Body of pancreas (tissue), 4 donors: ENCODE results near the gene CMTM4. TPM values are rescaled to one million over a fixed set of nuclear protein-coding genes. Genes with fewer than 3 reads are reported as not detected.

Experiments used
- ATAC-seq: fragments of 150-250 bp; one replicate; pipeline ENCODE4 v1.9.1; 2016
- DNase-seq, 4 donors: peaks; one replicate each; pipeline ENCODE4 v3.0.0-alpha.2; 2019
- H3K27ac ChIP-seq, 4 donors: fragments of 200-600 bp; sonication (generic); 1 replicate in 3 of 4; 2 replicates in 1 of 4; pipeline versions ENCODE4 v1.5.1 to v1.6.1; 2016 to 2019; ENCODE audit warnings: mild to moderate bottlenecking in 1 of 4, mixed read lengths in 1 of 4, moderate library complexity in 1 of 4
- H3K27me3 ChIP-seq, 2 donors: fragments of 200-600 bp; sonication (generic); one replicate each; pipeline ENCODE4 v1.6.0; 2016; ENCODE audit warnings: mild to moderate bottlenecking in 1 of 2
- H3K36me3 ChIP-seq, 2 donors: fragments of 200-600 bp; sonication (generic); replicated peaks in 1 of 2; 2 replicates each; pipeline ENCODE4 v1.5.1; 2016; ENCODE audit warnings: low read depth in 2 of 2; ENCODE audit not compliant: insufficient read depth in 1 of 2
- H3K4me1 ChIP-seq: fragments of 200-600 bp; sonication (generic); one replicate; pipeline ENCODE4 v1.6.0; 2016
- H3K4me3 ChIP-seq, 2 donors: fragments of 200-600 bp; sonication (generic); 1 replicate in 1 of 2; 2 replicates in 1 of 2; pipeline ENCODE4 v1.5.1; 2016 to 2019
- H3K9me3 ChIP-seq, 3 donors: fragments of 200-600 bp; sonication (generic); 1 replicate in 2 of 3; 2 replicates in 1 of 3; pipeline ENCODE4 v1.5.1; 2016
- POLR2A ChIP-seq, 3 donors: fragments of 450-650 bp; IDR thresholded peaks; one replicate each; pipeline ENCODE4 v1.6.1; 2016; ENCODE audit warnings: antibody characterized with exemption in 3 of 3, mild to moderate bottlenecking in 2 of 3
- WGBS, 2 donors: methylation state at CpG; one replicate each; pipeline ENCODE4 v1.1.5; 2017; 5-methylcytosine and 5-hydroxymethylcytosine counted together
- intact Hi-C: fragments of 100-400 bp; cut with DNase I; formaldehyde crosslinking; loops from one replicate; pipeline ENCODE4 v1.15.1; 2023
- total RNA-seq, 2 donors: library from RNA; depleted of rRNA; stranded (reverse); fragments of >200 nt; gene quantifications; one replicate each; pipeline ENCODE4 v1.1.0, GENCODE V29; 2016
- TF ChIP-seq, protein P1 (sequence below), 7 experiments: fragments of 450-650 bp in 4 of 7; fragments of 200-600 bp in 3 of 7; sonication (generic) in 3 of 7; IDR thresholded peaks; one replicate each; pipeline ENCODE4 v1.5.1; 2016 to 2019; ENCODE audit warnings: antibody characterized with exemption in 7 of 7

The CMTM4 gene
- total RNA-seq, 2 donors from 2014 or later, result 35.9 to 36.6 TPM

DNA sequence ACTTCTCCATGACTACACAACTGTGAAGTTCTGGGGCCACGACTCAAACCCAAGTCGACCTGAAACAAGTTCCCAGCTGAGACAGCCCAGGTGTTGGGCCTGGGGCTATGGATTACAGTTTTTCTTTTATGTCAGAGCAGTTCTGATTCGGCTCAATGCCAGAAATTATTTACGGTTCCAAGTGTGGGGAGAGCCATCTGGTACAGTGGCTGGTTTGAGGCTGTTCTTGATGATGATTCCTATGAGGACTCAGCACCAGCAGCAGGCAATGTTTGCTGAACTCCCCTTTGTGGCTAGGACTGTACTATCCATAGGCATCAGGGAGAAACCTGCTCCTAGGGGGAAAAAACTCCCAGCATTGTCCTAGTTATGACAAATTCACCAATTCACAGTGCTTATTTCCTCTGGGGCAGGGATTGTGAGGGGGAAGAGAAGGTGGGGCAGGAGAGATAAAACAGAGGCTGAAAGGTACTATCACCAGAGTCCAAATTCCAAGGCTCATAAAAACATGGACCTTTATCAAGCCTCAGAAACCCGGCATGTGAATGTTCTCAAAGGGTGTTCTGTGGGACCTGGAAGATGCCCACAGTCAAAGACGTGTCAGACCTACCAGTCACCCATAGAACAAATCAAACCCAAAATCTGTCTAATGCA, 18.2 kb upstream of the CMTM4 start:
- DNase-seq (no peak), ATAC-seq (no peak)
- Histone ChIP-seq H3K27ac (no peak overlapping the region), H3K9me3 (no peaks in the 10 kb centered on the region), H3K4me3 (no peak overlapping the region), H3K27me3 (no peaks in the 10 kb centered on the region), H3K36me3 (no peaks in the 10 kb centered on the region), H3K4me1 (no peaks in the 10 kb centered on the region)
- intact Hi-C loops, result no loop called here
- WGBS, 2 donors, result 38 to 42% methylated on average over 5 to 6 of the region's 6 CpGs
- TF ChIP-seq, protein P1, sequence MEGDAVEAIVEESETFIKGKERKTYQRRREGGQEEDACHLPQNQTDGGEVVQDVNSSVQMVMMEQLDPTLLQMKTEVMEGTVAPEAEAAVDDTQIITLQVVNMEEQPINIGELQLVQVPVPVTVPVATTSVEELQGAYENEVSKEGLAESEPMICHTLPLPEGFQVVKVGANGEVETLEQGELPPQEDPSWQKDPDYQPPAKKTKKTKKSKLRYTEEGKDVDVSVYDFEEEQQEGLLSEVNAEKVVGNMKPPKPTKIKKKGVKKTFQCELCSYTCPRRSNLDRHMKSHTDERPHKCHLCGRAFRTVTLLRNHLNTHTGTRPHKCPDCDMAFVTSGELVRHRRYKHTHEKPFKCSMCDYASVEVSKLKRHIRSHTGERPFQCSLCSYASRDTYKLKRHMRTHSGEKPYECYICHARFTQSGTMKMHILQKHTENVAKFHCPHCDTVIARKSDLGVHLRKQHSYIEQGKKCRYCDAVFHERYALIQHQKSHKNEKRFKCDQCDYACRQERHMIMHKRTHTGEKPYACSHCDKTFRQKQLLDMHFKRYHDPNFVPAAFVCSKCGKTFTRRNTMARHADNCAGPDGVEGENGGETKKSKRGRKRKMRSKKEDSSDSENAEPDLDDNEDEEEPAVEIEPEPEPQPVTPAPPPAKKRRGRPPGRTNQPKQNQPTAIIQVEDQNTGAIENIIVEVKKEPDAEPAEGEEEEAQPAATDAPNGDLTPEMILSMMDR (IDR thresholded peaks at IDR 0.05), result no peak
- no peak for TF ChIP-seq POLR2A (IDR thresholded peaks at IDR 0.05)

DNA sequence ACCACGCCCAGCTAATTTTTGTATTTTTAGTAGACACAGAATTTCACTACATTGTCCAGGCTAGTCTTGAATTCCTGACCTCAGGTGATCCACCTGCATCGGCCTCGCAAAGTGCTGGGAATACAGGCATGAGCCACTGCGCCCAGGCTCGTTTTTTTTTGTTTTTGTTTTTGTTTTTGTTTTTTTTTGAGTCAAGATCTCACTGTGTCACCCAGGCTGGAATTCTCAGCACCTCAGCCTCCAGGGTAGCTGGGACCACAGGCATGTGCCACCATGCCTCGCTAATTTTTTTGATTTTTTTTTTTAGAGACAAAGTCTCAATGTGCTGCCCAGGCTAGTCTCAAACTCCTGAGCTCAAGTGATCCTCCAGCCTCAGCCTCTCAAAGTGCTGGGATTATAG, 17.5 kb upstream of the CMTM4 start:
- intact Hi-C loops, result no loop called here
- no peak overlapping the region for H3K27ac ChIP-seq
- WGBS, 2 donors, result 87 to 92% methylated on average over 6 of the region's 6 CpGs
- no peak overlapping the region for H3K4me3 ChIP-seq
- no peak for TF ChIP-seq POLR2A (IDR thresholded peaks at IDR 0.05)
- TF ChIP-seq, protein P1 (IDR thresholded peaks at IDR 0.05), result no peak
- DNase-seq (no peak), ATAC-seq (no peak)
- no peaks in the 10 kb centered on the region for H3K36me3 ChIP-seq
- no peaks in the 10 kb centered on the region for H3K4me1 ChIP-seq
- H3K9me3 ChIP-seq, result no peaks in the 10 kb centered on the region
- no peaks in the 10 kb centered on the region for H3K27me3 ChIP-seq

DNA sequence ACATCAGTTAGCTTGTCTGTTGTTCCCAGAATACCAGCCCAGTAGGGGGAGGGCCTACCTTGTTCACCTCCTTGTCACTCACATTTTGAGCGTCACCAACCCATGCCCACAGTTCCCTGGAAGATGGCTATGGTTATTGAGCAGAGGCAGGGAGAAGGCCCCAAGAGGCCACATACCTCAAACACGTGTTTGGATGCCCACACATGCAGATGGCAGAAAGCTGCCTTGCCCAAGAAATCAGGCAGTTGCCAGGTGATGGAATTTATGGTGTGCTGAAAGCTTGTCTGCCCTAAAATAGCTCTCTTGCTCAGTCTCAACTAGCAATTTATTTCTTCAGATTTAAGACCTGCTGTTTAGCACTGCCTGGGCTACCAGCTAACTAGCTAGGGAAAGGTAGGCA, 16.5 kb upstream of the CMTM4 start:
- ATAC-seq (no peak), DNase-seq (no peak)
- Histone ChIP-seq H3K36me3 (no peaks in the 10 kb centered on the region), H3K27me3 (no peaks in the 10 kb centered on the region), H3K27ac (no peak overlapping the region), H3K4me1 (no peaks in the 10 kb centered on the region), H3K9me3 (no peaks in the 10 kb centered on the region), H3K4me3 (no peak overlapping the region)
- 49 to 89% methylated on average over 1 to 2 of the region's 2 CpGs for WGBS, 2 donors
- TF ChIP-seq, protein P1 (IDR thresholded peaks at IDR 0.05), result no peak
- TF ChIP-seq POLR2A (IDR thresholded peaks at IDR 0.05), result no peak
- intact Hi-C loops, result no loop called here

DNA sequence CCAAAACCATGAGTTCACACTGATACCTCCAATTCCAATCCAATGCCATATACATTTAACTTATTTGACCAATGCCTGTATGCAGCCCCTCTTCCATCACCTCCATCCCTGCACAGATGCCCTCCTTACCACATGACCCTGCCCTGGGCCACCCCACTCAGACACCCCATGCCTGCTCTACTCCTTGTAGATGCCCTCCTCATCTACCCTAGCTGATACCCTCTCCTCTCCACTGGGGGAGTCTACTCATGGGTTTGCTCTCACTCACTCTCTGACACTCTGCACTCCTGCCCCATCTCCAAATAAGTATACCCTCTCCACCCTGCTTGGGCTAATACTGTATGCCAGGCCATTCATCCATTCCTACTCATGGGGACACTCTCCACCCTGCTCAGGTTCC, 16.0 kb upstream of the CMTM4 start:
- intact Hi-C loops, result no loop called here
- ATAC-seq, result no peak

DNA sequence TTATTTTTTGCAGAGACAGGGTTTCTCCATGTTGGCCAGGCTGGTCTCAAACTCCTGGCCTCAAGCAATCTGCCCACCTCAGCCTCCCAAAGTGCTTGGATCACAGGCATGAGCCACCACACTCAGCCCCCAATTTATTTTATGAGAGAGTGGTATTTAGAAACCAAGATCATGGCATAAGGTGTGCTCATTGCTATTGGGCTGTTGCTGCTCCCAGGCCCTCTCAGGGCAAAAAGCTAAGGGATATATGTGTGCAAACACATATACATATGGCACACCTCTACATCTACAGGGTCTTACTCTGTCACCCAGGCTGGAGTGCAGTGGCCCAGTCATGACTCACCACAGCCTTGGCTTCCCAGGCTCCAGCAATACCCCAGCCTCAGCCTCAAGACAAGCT, 15.0 kb upstream of the CMTM4 start:
- ATAC-seq, result no peak

More for the DNA sequence above, 16.0 kb upstream of the CMTM4 start:
- DNase-seq, result no peak
- no peak overlapping the region for H3K27ac ChIP-seq
- H3K36me3 ChIP-seq, result no peaks in the 10 kb centered on the region
- H3K27me3 ChIP-seq, result no peaks in the 10 kb centered on the region
- H3K4me3 ChIP-seq, result no peak overlapping the region
- no peaks in the 10 kb centered on the region for H3K4me1 ChIP-seq
- no peaks in the 10 kb centered on the region for H3K9me3 ChIP-seq
- TF ChIP-seq POLR2A (IDR thresholded peaks at IDR 0.05), result no peak
- TF ChIP-seq, protein P1 (IDR thresholded peaks at IDR 0.05), result no peak

More for the DNA sequence above, 15.0 kb upstream of the CMTM4 start:
- Histone ChIP-seq H3K4me3 (no peak overlapping the region), H3K27ac (no peak overlapping the region), H3K9me3 (no peaks in the 10 kb centered on the region), H3K4me1 (no peaks in the 10 kb centered on the region), H3K36me3 (no peaks in the 10 kb centered on the region), H3K27me3 (no peaks in the 10 kb centered on the region)
- DNase-seq, result no peak
- no peak for TF ChIP-seq POLR2A (IDR thresholded peaks at IDR 0.05)
- TF ChIP-seq, protein P1 (IDR thresholded peaks at IDR 0.05), result no peak
- intact Hi-C loops, result no loop called here
